ENCODE data around the gene NOG. TPM values are rescaled to one million over a fixed set of nuclear protein-coding genes. Genes with fewer than 3 reads are reported as not detected.

Gene NOG
- total RNA-seq, 2 experiments from 2014 or later, result 23.5 to 25.8 TPM

DNA sequence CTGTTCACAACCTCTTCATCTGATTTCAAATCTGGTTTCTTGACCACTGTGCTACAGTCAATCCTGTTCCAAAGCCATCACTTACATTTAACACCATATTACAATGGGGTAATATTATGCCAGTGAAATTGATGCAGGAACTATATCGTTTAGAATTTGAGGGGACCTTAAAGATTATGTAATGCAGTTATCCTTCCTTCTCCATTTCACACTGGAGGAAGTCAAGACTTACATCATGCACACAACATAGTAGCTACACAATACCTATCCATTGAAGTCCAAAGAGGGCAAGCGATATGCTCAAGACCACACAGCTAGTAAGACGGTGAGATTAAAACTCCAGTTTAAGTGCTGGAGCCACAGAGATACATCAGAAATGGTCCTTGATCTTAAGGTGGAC is 16.8 kb downstream of the NOG start:
- no peak for ATAC-seq
- TF ChIP-seq, protein P1, sequence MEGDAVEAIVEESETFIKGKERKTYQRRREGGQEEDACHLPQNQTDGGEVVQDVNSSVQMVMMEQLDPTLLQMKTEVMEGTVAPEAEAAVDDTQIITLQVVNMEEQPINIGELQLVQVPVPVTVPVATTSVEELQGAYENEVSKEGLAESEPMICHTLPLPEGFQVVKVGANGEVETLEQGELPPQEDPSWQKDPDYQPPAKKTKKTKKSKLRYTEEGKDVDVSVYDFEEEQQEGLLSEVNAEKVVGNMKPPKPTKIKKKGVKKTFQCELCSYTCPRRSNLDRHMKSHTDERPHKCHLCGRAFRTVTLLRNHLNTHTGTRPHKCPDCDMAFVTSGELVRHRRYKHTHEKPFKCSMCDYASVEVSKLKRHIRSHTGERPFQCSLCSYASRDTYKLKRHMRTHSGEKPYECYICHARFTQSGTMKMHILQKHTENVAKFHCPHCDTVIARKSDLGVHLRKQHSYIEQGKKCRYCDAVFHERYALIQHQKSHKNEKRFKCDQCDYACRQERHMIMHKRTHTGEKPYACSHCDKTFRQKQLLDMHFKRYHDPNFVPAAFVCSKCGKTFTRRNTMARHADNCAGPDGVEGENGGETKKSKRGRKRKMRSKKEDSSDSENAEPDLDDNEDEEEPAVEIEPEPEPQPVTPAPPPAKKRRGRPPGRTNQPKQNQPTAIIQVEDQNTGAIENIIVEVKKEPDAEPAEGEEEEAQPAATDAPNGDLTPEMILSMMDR (IDR thresholded peaks at IDR 0.05), result no peak
- POLR2A ChIA-PET, result no interaction called here

DNA sequence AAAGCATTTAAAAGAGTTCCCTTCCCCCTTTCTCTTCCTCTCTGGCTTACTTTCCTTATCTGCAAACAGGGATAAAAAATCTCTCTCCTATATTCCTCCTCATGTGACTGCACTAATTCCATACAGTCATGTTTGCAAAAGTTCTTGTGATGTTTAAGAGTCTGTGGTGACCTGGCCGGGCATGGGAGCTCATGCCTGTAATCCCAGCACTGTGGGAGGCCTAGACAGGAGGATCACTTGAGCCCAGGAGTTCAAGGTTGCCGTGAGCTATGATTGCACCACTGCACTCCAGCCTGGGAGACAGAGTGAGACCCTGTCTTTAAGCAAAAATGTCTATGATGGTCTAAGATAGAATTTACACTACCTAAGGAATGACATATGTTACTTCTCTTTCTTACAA is 19.6 kb downstream of the NOG start:
- TF ChIP-seq, protein P1 (IDR thresholded peaks at IDR 0.05), result no peak
- no peak overlapping the region for H3K27ac Mint-ChIP-seq
- H3K4me1 Mint-ChIP-seq (ENCODE audit: low read depth), result no peaks in the 10 kb centered on the region
- CTCF ChIA-PET, result no interaction called here
- H3K4me3 Mint-ChIP-seq, result no peak overlapping the region
- intact Hi-C loops (cut with micrococcal nuclease), result no loop called here
- no peaks in the 10 kb centered on the region for H3K27me3 Mint-ChIP-seq
- H3K36me3 Mint-ChIP-seq (ENCODE audit: low read depth), result no peaks in the 10 kb centered on the region
- no peaks in the 10 kb centered on the region for H3K9me3 Mint-ChIP-seq
- POLR2A ChIA-PET, result no interaction called here
- DNase-seq, result no peak
- ATAC-seq, result no peak

More for the DNA sequence above, 16.8 kb downstream of the NOG start:
- Mint-ChIP-seq H3K27me3 (no peaks in the 10 kb centered on the region), H3K4me1 (ENCODE audit: low read depth) (peaks cover 4% of the 10 kb centered on the region), H3K36me3 (ENCODE audit: low read depth) (no peaks in the 10 kb centered on the region), H3K4me3 (no peak overlapping the region), H3K9me3 (no peaks in the 10 kb centered on the region), H3K27ac (no peak overlapping the region)
- DNase-seq, result no peak
- intact Hi-C loops (cut with micrococcal nuclease), result no loop called here
- CTCF ChIA-PET, result interaction anchor here (0.8 to 1.5 kb wide), 3 partner anchors 16 to 68 kb away, joined by 3 read pairs; no protein-coding TSS in a partner anchor

DNA sequence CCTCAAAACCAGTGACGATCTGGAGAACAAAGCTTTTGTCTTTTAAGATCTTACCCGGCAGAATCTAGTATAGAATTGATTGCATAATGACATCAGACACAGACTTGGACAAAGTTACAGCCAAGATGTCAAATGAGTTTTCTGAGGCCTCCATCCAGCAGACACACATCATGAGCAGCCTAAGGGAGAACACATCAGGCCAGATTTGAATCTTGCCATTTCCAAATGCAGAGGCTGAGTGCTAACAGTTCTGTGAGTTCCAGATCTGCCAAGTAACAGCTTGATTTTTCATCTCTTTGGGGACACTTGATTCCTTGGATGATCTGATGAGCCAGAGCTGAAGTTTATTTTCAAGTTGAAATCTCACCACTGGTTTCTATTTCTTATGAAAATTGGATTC is 21.0 kb downstream of the NOG start:
- Mint-ChIP-seq H3K4me3 (no peak overlapping the region), H3K9me3 (no peaks in the 10 kb centered on the region), H3K27ac (no peak overlapping the region), H3K27me3 (no peaks in the 10 kb centered on the region), H3K36me3 (ENCODE audit: low read depth) (no peaks in the 10 kb centered on the region), H3K4me1 (ENCODE audit: low read depth) (no peaks in the 10 kb centered on the region)
- ChIA-PET POLR2A (no interaction called here), CTCF (no interaction called here)
- TF ChIP-seq, protein P1 (IDR thresholded peaks at IDR 0.05), result no peak
- ATAC-seq (no peak), DNase-seq (no peak)
- intact Hi-C loops (cut with micrococcal nuclease), result no loop called here

DNA sequence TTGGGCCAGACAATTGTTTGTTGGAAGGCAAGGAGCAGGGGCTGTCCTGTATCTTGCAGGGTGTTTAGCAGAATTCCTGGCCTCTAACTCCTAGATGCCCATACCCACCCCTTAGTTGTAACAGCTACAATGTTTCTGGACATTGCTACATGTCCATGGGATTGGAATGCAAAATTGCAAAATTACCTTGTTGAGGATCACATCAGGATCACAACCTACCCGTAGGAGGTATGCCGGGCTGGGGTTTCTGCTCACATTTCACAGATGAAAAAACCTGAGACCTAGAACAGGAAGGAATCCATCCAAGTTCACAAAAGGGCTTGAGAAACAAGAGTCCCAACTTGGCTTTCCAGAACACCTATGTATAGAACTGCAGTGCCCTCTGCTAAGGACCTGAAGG is 22.7 kb downstream of the NOG start:
- no peak overlapping the region for H3K27ac Mint-ChIP-seq

DNA sequence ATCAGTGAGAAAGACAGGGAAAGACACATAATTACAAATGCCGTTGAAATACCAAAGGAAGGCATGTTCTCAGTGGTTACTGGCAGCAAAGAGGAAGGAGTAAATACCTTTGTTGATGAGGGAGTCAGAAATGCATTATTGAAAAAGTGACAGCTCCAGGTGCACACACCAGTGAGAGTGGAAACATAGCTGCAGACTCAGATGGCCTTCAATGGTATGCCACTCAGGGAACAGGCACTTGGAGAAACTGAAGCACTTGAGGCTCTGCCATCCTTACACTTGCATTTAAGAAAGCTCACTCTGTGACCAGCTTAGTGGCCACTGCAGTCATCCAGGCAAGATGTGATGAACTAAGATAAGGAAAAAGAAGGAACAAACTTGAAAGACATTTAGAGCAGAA is 29.9 kb downstream of the NOG start:
- no peaks in the 10 kb centered on the region for H3K9me3 Mint-ChIP-seq
- DNase-seq (no peak), ATAC-seq (no peak)
- no peak overlapping the region for H3K27ac Mint-ChIP-seq
- H3K4me3 Mint-ChIP-seq, result no peak overlapping the region
- H3K27me3 Mint-ChIP-seq, result no peaks in the 10 kb centered on the region
- CTCF ChIA-PET, result interaction anchor here (0.9 to 1.9 kb wide), 3 partner anchors 14 to 92 kb away, joined by 3 to 7 read pairs (median 4); partner anchors contain the start of gene NOG
- POLR2A ChIA-PET, result no interaction called here
- no peaks in the 10 kb centered on the region for H3K4me1 Mint-ChIP-seq (ENCODE audit: low read depth)
- TF ChIP-seq, protein P1 (IDR thresholded peaks at IDR 0.05), result no peak
- no peaks in the 10 kb centered on the region for H3K36me3 Mint-ChIP-seq (ENCODE audit: low read depth)
- intact Hi-C loops (cut with micrococcal nuclease), result no loop called here

More for the DNA sequence above, 22.7 kb downstream of the NOG start:
- Mint-ChIP-seq H3K27me3 (no peaks in the 10 kb centered on the region), H3K9me3 (no peaks in the 10 kb centered on the region), H3K4me3 (no peak overlapping the region), H3K36me3 (ENCODE audit: low read depth) (no peaks in the 10 kb centered on the region), H3K4me1 (ENCODE audit: low read depth) (no peaks in the 10 kb centered on the region)
- intact Hi-C loops (cut with micrococcal nuclease), result no loop called here
- ChIA-PET POLR2A (interaction anchor here (0.7 kb wide), 1 partner anchor 137 kb away, joined by 3 read pairs; no protein-coding TSS in a partner anchor), CTCF (no interaction called here)
- TF ChIP-seq, protein P1 (IDR thresholded peaks at IDR 0.05), result no peak
- DNase-seq (no peak), ATAC-seq (no peak)

Measured in activated CD8-positive, alpha-beta T cell treated with anti-CD3 and anti-CD28 coated beads for 36 hours (primary cell).